Breast epithelium (tissue), 3 donors: ENCODE data around the gene SPTA1.

Experiments
- CTCF ChIP-seq, 3 donors: fragments of 450-650 bp; IDR thresholded peaks; one replicate each; pipeline ENCODE4 v1.5.1; 2016 to 2017; ENCODE audit warnings: antibody characterized with exemption in 3 of 3, mild to moderate bottlenecking in 3 of 3, moderate library complexity in 3 of 3
- POLR2AphosphoS5 ChIP-seq, 3 donors: sonication (generic); formaldehyde crosslinking; IDR thresholded peaks; one replicate each; pipeline ENCODE4 v1.6.1; 2017; ENCODE audit warnings: antibody characterized with exemption in 3 of 3

- no peak for TF ChIP-seq CTCF (IDR thresholded peaks at IDR 0.05)
- TF ChIP-seq POLR2AphosphoS5 (IDR thresholded peaks at IDR 0.05) = no peak
Measured at GRCh38 chr1:158687037-158687436, 522 bp upstream of the SPTA1 start.
